Suprapubic skin (tissue), 2 donors: ENCODE results near the gene LTA.

Source experiments
- EP300 ChIP-seq: sonication (generic); formaldehyde crosslinking; IDR thresholded peaks from one replicate; pipeline ENCODE4 v1.6.1; 2017; ENCODE audit warnings: antibody characterized with exemption
- POLR2A ChIP-seq, 2 donors: fragments of 450-650 bp; IDR thresholded peaks; one replicate each; pipeline ENCODE4 v1.6.1; 2017; ENCODE audit warnings: antibody characterized with exemption in 2 of 2, mild to moderate bottlenecking in 2 of 2, moderate library complexity in 2 of 2

DNA sequence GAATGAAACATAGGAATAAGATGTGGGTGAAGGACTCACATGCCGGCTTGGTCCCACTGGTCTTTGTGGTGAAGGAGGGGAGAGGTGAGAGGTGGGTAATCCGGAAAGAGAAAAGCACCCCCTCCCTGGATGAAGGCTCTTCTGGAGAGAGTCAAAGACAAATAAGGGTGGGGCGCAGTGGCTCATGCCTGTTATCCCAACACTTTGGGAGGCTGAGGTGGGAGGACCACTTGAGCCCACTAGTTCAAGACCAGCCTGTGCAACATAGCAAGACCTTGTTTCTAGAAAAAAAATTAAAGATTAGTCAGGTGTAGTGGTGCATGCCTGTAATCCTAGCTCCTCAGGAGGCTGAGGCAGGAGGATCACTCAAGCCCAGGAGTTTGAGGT is 7.0 kb downstream of the LTA start:
- TF ChIP-seq EP300: no peak
- TF ChIP-seq POLR2A (IDR thresholded peaks at IDR 0.05): no peak
